Glutamatergic neuron (in vitro differentiated cells): ENCODE measurements around the gene NTPCR. TPM values are rescaled to one million over a fixed set of nuclear protein-coding genes. Genes with fewer than 3 reads are reported as not detected.

Source experiments
- DNase-seq: peaks from one replicate; pipeline ENCODE4 v3.0.0; 2022
- H3K27ac Mint-ChIP-seq: one replicate; pipeline ENCODE4 v1.8.0; 2020; ENCODE audit warnings: mild to moderate bottlenecking, mixed read lengths, inconsistent platforms; ENCODE audit not compliant: unreplicated experiment
- H3K27me3 Mint-ChIP-seq: one replicate; pipeline ENCODE4 v1.8.0; 2020; ENCODE audit warnings: mild to moderate bottlenecking, moderate library complexity, mixed read lengths, inconsistent platforms; ENCODE audit not compliant: unreplicated experiment
- H3K36me3 Mint-ChIP-seq: one replicate; pipeline ENCODE4 v1.8.0; 2020; ENCODE audit warnings: mild to moderate bottlenecking, mixed read lengths, inconsistent platforms; ENCODE audit not compliant: unreplicated experiment
- H3K4me1 Mint-ChIP-seq: one replicate; pipeline ENCODE4 v1.8.0; 2020; ENCODE audit warnings: mild to moderate bottlenecking, low read depth, mixed read lengths, inconsistent platforms; ENCODE audit not compliant: unreplicated experiment
- H3K4me3 Mint-ChIP-seq: one replicate; pipeline ENCODE4 v1.8.0; 2020; ENCODE audit warnings: mild to moderate bottlenecking, mixed read lengths, inconsistent platforms; ENCODE audit not compliant: unreplicated experiment
- H3K9me3 Mint-ChIP-seq: one replicate; pipeline ENCODE4 v1.8.0; 2020; ENCODE audit warnings: mild to moderate bottlenecking, moderate library complexity, mixed read lengths, inconsistent platforms; ENCODE audit not compliant: unreplicated experiment
- total RNA-seq: library from RNA; stranded (reverse); fragmentation: NEBNext Ultra II Directional; extraction: Animal tissue kit (Norgen Biotek cat#: 25700); gene quantifications from one replicate; pipeline ENCODE4 v1.2.1, GENCODE V29; 2021; ENCODE audit not compliant: unreplicated experiment
- TF ChIP-seq, protein P1 (sequence below): fragments of 200-600 bp; sonication (generic); IDR thresholded peaks from one replicate; pipeline ENCODE4 v1.5.0; 2021; ENCODE audit not compliant: partially characterized antibody, unreplicated experiment

The NTPCR gene
- total RNA-seq, 1 donor from 2014 or later, result 40.7 TPM

DNA sequence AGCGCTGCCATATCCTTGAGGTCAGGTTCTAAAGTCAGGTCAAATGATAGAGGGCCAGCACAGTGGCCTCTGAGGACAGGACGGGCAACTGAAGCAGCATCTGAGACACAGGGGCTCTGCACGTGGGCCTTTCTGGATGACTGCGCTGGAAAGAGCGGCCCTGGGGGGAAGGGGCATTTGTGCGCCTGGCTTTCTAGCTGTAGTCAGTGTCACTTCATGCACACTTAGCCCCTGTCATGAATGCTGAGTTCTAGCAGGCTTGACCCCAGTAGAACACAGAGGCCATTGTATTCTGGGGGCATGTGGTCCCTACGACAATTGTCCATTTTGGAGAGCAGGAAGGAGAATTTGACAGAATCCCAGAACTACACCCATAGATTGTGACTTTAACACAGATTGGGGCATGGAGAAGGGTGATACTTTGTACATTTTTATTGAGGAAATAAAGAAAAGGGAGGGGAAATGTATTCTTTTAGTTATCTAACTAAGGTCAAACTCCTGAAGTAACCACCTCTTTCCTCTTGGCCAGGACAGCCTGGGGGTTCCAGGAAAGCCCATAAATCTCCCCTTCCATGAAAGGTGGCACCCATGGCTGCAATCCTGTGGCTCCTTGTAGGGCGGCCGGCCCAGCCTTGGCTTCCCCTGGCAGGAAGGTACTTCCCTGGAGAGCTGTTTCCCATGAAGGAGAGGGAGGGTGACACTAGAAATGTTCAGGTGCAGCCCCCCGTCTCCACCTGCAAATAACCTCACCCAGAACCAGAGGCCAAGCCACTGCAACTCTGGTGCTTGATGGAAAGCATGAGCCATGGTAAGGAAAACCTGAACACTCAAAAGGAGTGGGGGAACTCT, 34.4 kb downstream of the NTPCR start:
- H3K36me3 Mint-ChIP-seq, result no peaks in the 10 kb centered on the region
- H3K4me1 Mint-ChIP-seq, result peaks cover 15% of the 10 kb centered on the region
- no peak for DNase-seq
- H3K9me3 Mint-ChIP-seq, result peaks cover 5% of the 10 kb centered on the region
- H3K27ac Mint-ChIP-seq, result no peak overlapping the region
- TF ChIP-seq, protein P1, sequence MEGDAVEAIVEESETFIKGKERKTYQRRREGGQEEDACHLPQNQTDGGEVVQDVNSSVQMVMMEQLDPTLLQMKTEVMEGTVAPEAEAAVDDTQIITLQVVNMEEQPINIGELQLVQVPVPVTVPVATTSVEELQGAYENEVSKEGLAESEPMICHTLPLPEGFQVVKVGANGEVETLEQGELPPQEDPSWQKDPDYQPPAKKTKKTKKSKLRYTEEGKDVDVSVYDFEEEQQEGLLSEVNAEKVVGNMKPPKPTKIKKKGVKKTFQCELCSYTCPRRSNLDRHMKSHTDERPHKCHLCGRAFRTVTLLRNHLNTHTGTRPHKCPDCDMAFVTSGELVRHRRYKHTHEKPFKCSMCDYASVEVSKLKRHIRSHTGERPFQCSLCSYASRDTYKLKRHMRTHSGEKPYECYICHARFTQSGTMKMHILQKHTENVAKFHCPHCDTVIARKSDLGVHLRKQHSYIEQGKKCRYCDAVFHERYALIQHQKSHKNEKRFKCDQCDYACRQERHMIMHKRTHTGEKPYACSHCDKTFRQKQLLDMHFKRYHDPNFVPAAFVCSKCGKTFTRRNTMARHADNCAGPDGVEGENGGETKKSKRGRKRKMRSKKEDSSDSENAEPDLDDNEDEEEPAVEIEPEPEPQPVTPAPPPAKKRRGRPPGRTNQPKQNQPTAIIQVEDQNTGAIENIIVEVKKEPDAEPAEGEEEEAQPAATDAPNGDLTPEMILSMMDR, result no peak
- H3K27me3 Mint-ChIP-seq, result peaks cover 3% of the 10 kb centered on the region
- H3K4me3 Mint-ChIP-seq, result no peak overlapping the region

DNA sequence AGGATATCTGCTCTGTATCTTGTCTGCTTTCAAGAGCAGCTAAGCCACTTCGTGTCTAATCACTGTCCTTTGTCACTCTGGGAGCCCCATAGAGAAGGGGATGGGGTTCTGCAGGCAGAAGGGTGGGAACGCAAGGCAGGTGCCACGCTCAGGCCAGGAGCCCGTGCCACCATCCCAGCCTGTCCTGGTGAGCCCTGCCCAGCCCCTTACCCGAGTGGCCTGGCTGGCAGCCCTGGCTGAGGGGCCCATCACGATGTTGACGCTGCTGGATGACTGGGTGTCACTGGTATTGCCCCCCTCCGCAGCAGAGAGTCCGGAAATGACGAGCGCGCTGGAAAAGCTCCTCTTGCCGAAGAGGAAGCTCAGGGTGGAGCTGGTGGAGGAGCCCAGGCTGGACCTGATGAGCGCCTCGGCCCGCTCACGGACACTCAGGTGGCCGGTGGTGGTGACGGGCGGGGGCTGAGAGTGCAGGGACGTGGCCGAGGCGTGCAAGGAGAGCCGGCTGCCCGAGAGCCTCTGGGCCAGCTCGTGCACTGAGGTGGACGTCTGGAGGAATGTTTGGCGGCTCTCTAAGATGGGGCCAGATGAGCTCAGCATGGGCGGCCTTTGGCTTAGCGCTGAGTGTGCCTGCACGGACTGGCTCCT, 35.6 kb downstream of the NTPCR start:
- DNase-seq, result no peak
- Mint-ChIP-seq H3K36me3 (no peaks in the 10 kb centered on the region), H3K27ac (no peak overlapping the region), H3K9me3 (peaks cover 5% of the 10 kb centered on the region), H3K27me3 (peaks cover 2% of the 10 kb centered on the region), H3K4me3 (no peak overlapping the region), H3K4me1 (peaks cover 7% of the 10 kb centered on the region)
- TF ChIP-seq, protein P1, result no peak

DNA sequence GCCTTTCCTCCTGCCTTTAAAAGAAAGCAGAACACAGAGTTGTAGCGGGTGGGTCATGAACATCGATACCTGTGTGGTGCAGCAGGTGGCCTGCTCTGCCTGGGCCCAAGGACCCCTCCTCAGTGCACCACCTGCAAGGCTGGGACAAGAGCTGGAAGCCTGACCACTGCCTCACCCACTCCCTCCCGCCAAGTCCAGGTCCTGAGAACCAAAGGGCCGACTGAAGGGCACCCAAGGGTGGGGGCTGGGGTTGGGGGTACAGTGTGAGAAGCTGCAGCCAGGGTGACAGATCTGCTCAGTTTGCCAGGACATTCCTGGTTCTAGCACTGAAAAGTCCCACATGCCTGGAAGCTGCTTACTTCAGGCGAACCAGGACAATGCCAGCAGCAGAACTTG, 36.1 kb downstream of the NTPCR start:
- TF ChIP-seq, protein P1, result no peak
- peaks cover 2% of the 10 kb centered on the region for H3K27me3 Mint-ChIP-seq
- H3K36me3 Mint-ChIP-seq, result no peaks in the 10 kb centered on the region
- peaks cover 5% of the 10 kb centered on the region for H3K9me3 Mint-ChIP-seq
- DNase-seq, result no peak
- H3K4me1 Mint-ChIP-seq, result peaks cover 4% of the 10 kb centered on the region
- H3K27ac Mint-ChIP-seq, result no peak overlapping the region
- H3K4me3 Mint-ChIP-seq, result no peak overlapping the region

DNA sequence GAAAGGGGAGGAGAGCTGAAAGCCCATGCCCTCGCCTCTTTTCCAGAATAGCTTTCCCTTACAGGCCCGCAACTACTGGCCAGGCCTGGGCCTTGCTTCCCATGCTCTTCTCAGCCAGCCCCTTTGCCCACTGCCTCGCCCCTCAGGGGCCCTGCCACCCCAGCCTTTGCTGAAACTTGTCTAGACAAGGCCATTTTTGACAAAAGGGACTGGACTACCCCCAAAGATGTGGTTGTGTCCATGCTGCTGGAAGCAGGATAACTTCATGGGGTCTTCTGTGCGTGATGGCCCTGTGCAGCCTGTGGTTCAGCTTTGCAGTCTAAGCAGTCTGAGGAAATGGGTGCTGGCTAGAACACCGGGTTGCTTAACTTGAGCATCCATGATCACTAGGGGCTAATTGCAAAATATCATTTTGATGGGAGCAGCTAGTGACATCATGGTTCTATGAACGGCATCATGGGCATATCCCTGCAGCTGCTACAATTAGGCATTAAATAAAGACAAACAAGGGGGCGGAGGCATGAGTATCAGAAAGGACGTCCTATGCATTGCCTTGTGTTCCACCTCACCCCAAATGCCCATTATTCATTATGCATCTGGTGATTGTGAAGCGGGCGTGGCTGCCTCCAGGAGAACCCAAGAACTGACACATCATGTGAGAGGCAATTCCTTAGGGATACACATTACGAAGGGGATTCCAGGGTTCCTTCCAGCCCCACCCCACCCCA, 36.8 kb downstream of the NTPCR start:
- peaks cover 4% of the 10 kb centered on the region for H3K27me3 Mint-ChIP-seq
- H3K27ac Mint-ChIP-seq, result no peak overlapping the region
- DNase-seq, result no peak
- peaks cover 8% of the 10 kb centered on the region for H3K9me3 Mint-ChIP-seq
- no peak overlapping the region for H3K4me3 Mint-ChIP-seq
- TF ChIP-seq, protein P1, result no peak
- H3K36me3 Mint-ChIP-seq, result peaks cover 6% of the 10 kb centered on the region
- H3K4me1 Mint-ChIP-seq, result peaks cover 4% of the 10 kb centered on the region

DNA sequence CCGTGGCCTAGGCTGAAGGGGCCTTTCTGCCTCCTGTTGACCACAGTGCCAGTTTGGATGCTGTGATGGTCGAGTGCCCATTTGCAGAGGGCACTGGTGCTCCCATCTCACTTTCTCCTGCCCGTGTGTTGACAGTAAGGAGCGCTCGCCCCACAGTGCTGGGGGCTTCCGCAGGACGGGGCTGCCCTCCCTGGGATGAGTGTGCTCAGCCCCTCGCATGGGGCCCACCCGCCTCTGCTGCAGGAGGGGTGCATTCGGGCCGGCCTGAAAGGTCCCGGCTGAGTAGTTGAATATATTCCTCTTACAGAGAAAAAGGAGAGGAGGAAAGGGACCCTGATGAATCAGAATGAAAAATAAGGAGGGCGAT, 37.3 kb downstream of the NTPCR start:
- Mint-ChIP-seq H3K4me3 (no peak overlapping the region), H3K9me3 (peaks cover 6% of the 10 kb centered on the region), H3K4me1 (peaks cover 4% of the 10 kb centered on the region), H3K36me3 (peaks cover 12% of the 10 kb centered on the region), H3K27me3 (peaks cover 8% of the 10 kb centered on the region), H3K27ac (no peak overlapping the region)
- no peak for DNase-seq
- TF ChIP-seq, protein P1, result no peak
